Measurements from ENCODE around the gene HHATL.

Gene HHATL

DNA sequence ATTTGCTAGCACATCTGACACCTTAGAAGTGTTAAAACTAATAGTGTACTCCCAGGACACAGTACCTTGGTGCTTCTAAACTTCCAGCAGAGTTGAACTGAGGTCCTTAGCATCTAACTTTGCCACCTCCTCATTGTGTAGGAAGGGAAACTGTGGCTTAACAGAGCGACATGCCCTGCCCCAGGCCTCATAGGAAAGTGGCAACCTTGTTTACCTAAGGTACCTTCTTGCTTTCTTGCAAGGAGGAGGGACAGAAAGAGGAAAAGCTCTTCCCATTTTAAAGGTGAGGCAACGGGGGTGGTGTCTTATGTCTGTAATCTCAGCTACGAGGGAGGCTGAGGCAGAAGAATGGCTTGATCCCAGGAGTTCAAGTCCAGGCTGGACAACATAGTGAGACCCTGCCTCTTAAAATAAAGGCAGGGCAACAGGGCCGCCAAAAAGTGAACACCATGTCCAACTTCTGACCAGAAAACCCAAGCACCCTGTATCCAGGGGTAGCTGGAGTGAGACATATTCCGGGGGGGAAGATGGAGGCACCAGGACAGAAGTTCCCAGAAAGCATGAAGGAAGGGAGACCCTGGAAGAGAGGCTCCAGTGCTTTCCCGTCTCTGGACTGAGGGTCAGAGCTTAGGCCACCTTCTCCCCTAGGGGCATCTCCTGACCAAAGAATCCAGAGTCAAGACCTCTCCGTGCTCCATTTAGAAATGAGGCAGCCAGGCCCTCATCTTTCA lies 17.8 kb downstream of the HHATL start:
- DNase-seq (ENCODE audit: low read depth): no peak

DNA sequence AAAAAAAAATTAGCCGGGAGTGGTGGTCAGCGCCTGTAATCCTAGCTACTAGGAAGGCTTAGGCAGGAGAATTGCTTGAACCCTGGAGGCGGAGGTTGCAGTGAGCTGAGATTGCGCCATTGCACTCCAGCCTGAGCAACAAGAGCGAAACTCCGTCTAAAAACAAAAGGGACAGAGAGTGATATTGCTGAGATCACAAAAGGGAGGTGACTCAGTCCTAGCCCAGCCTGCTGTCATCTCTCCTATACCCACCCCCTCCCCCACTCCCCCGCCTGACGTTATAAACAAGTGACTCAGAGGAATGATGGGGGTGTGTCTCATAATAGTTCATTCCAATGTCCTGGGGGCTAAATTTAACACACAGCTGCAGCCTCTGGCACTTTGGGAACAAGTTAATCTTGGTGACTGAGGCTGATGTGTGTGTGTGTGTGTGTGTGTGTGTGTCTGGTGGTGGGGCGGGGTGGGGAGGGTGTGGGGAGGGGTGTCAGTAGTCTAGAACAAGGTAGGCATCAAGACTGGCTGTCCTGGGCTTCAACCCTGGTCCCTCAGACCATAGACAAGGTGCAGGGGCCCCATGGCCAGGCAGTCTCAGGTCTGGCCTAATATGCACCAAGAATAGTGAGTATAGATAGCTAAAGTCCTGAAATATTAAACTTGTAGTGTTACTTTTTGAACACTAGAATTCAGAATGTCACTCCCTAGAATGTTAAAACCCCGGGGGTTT lies 18.6 kb downstream of the HHATL start:
- peak; percentile 24 for DNase-seq (ENCODE audit: low read depth)

DNA sequence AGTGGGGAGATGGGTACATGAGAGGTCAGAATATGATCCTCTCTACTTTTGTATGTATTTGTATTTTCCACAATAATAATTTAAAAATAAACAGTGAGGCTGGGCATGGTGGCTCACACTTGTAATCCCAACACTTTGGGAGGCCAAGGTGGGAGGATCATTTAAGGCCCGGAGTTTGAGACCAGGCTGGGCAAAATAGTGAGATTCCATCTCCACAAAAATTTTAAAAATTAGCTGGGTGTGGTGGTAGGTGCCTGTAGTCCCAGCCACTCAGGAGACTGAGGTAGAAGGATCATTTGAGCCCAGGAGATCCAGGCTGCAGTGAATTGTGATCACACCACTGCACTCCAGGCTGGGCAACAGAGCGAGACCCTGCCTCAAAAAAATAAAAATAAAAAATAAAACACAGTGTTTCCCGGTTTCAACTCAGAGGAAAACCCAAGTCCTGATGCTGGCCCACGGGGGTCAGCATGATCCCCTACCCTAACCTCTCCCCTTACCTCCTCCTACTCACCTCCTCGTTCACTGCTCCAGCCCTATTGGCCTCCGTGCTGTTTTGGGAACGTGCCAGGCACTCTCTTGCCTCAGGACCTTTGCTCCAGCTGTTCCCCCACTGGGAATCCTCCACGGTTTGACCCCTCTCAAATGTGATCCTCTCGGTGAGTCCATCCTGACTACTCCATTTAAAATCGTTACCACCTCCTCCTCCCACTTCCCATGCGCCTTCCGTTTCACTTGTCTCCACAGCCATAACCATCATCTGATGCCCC lies 20.1 kb downstream of the HHATL start:
- DNase-seq (ENCODE audit: low read depth): no peak

DNA sequence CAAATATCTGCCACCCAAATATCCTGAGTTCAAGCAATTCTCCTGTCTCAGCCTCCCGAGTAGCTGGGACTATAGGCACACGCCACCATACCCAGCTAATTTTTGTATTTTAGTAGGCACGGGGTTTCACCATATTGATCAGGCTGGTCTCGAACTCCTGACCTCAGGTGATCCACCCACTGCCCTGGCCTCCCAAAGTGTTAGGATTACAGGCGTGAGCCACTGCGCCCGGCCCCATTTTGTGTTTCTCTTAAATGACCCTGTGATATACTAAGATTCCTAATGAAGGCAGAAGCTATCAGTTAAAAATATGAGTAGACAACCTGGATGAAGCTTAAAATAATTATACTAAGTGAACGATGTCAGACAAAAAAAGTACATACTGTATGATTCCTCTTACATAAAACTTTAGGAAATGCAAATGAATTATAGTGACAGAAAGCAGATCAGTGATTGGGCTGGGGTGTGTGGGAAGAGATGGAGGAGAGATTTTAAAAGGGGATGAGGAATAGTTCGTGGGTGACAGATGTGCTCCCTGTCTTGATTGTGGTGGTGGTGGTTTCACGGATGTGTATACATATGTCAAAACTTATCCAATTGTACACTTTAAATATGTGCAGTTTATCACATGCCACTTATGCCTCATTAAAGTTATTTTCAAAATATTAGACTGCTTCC lies 21.1 kb downstream of the HHATL start:
- no peak for DNase-seq (ENCODE audit: low read depth)

DNA sequence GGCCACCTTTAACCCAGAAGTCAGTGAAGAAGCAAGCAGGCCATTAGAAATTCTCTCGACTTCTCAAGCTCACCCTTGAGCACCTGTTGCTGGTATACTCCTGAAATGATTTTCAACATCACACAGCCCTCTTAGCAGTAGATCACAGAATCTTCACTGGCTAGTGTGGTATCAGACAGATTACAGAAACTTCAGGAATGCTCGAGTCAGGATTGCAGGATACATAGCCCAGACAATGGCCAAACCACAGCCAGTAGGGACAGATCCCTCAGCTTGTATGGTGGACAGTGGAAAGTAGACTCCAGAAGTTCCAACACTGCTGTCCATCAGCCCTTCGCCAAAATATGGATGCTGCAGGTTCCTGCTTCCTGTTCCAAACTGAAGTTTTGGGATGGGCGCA lies 21.8 kb downstream of the HHATL start:
- DNase-seq (ENCODE audit: low read depth): no peak

DNA sequence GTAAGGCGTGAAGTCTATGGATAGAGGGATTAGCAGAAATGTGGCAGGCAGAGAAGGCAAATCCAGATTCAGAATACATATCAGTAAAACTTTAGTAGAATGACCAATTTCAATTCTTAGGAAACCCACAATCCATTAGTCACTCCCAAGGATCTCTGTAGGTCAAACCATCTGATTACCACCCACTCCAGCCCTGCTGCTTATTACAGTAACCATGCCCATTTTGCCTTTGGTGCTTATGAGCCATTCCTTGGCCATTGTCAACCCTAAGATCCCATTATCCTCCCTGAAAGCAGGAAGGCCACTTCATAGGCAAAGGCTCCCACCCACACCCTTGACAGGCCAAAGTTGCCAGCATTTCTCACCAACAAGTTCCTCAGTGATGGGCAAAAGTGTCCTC lies 22.3 kb downstream of the HHATL start:
- no peak for DNase-seq (ENCODE audit: low read depth)

DNA sequence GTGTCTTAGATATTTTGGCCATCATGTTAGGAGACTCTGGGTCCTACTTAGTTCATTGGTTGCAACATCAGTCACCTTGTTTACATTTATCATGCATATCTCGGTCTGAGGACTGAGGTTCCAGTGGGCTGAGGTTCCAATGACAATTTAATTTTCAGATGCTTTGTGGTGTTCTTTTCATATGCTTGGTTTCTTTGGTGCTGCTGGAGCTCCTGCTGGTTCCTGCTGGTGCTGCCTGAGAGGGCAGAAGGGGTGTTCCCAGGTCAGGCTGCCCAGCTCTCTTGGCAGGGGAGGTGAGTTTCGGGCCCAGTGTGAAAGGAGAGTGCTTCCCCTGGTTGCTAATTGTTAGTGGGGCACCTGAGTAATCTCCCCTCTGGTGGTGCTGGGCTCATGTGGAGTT lies 24.2 kb downstream of the HHATL start:
- no peak for DNase-seq (ENCODE audit: low read depth)

DNA sequence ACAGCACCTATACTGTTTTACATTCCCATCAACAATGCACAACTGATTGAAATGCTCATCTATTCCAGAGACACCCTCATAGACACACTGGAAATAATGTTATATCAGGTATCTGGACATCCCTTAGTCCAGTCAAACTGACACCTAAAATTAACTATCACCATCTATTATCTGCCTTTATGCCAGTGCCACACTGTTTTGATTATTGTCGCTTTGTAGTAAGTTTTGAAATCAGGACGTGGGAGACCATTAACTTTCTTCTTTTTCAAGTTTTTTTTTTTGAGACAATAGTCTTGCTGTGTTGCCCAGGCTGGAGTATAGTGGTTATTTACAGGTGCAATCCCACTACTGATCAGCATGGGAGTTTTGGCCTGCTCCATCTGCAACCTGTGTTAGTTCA lies 26.7 kb downstream of the HHATL start:
- DNase-seq (ENCODE audit: low read depth): no peak

DNA sequence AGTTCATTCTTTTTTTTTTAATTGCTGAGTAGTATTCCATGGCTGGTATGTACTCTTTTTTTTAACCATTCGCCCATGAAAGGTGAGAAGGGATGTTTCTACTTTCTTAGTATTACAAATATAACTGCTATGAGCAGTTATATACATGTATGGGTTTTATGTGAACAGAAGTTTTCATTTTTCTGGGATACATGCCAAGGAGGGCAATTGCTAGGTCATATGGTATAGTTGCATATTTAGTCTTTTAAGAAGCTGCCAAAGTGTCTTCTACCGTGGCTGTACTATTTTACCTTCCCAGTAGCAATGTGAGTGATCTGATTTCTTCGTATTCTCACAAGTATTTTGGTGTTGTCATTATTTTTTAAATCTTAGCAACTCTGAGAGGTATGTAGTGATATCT lies 28.5 kb downstream of the HHATL start:
- DNase-seq (ENCODE audit: low read depth): no peak

DNA sequence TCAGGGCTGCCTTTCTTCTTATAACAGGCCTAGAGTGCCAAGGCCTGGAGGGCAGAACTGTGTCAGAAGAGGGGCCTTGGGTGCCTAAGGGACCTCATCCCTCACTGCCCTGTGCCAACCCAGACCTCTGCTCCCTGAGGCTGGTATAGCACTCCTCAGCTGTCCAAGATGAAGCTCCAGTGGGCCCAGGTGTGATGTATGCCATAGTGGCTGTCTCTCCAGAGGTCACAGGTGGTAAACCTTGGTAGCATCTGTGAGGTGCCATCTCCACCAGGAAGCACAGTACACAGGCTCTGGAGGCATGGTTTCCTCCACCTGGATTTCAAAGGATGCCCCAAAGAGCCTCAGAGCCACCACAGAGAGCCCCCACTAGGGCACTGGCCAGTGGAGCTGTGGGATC lies 29.5 kb downstream of the HHATL start:
- no peak for DNase-seq (ENCODE audit: low read depth)

DNA sequence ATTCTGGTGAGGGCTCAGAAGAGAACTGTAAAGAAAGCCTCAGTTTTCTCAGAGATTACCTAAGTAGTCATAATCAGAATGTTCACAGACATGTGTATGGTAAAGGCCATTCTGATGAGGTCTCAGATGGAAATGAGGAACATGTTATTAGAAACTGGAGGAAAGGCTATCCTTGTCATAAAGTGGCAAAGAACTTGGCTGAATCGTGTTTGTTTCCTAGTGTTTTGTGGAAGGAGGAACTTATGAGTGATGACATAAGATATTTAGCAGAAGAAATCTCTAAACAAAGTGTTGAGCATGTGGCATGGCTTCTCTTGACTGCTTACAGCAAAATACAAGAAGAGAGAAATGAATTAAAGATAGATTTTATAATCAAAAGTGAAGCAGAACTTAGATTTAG lies 30.1 kb downstream of the HHATL start:
- no peak for DNase-seq (ENCODE audit: low read depth)

DNA sequence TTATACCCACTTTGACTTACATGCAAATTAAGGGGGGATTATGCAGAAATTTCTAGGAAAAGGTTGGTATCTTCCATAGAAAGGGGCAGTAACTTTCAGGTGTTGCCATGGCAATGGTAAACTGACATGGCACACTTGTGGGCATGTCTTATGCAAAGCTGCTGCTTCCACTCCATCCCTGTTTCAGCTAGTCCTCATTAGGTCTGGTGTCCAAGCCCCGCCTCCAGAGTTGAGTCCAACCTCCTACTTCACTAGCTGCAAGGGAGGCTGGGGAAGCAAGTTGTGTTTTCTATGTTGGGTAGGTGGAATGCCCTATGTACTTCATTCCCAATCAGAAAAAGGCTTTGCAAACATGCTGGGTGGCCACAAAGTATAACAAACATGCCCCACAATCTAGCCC lies 31.9 kb downstream of the HHATL start:
- no peak for DNase-seq (ENCODE audit: low read depth)

DNA sequence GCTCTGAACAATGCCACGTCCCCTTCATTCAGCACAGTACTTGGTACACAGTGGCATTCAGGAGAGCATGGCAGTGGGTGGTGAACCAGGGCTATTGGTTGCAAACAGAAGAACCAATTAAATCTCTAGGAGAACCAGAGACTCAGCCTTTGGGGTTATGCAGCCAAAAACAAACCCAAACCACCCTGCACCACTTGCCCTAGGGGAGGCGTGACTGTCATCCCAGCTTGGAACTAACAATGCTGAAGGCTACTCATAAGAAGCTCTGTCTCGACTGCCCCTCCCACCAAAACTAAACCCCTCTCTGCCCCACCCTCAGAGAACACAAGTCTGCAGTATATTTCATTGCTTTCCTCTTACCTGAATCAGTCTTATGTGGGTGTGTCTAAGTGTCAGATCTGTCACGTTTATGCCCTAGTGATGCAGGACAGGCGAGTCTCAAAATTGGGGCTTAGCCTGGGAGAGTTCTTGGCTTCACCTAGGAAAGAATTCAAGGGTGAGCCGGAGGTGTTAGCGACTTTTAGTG lies 32.5 kb downstream of the HHATL start:
- no peak for DNase-seq (ENCODE audit: low read depth)

DNA sequence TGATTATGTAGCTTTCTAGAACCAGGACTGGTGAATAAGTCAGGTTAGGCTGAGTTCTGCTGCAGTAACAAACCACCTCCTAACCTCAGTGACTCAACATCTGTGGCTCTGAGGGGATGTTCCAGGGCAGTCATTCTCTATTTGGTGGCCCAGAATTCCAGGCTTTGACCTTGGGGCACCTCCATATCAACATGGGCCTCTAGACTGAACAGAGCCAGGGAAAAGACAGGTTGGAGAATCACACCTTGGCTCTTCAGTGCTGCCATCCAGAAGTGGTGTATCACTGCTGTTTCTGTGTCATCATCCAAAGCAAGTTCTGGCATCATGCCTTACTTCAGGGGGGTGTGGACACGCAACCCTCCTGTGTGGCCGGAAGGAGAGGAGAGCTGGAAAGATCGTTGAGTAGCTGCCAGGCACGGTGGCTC lies 33.8 kb downstream of the HHATL start:
- DNase-seq (ENCODE audit: low read depth): no peak

DNA sequence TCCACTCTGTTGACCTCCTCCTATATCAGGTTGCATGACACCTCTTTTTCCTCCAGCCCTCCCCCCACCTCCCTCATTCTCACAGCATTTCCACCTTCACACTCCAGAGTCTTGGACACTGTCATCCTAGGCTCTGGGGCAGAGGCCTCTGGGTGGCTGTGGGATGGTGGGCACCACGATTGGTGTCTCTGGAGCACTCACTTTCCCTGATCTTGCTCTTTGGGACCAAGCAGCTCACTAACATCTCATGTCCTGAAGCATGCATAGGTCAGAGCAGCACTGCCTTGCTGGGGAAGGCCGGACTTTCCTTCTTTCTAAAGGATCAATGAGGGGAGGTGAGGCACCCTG lies 34.2 kb downstream of the HHATL start:
- no peak for DNase-seq (ENCODE audit: low read depth)

DNA sequence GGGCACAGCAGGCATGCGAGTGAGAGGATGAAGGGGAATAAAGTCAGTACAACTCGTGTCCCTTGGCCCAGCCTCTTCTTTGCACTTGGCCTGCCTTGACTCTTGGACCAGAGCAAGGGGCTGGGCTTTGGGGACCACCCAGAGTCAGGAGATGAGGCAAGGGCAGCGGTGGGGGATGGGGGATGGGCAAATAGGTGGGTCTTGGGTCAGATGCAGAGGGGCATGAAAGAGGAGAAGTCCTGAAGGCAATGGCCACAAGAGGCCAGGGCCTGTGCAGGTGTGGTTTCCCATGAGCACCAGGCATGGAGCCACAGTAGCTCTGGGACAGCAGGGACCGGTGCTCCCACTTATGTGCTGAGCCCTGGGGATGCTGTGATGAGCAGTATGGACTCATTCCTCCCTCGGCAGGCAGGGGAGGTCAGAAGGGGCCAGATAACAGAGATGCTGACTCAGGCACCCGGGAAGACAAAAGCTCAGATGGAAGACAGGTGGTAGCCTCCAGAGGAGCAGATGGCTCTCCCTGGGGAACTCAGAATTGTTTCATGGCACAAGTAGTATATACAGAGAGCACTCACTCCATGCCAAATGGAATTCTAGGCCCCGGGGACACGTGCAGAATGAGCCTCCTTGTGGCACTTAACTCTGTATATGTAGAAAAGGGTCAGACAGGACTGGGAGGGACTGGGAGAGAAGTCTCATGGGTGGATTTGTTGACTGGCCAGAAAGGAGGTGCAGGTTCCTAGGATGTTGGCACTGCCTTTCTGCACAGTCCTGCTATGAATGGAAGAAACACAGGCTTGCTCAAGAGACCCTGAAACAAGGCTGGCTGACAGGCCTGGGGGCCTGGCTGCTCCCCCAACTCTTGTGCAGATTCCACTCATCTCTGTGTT lies 34.8 kb downstream of the HHATL start:
- DNase-seq (ENCODE audit: low read depth): no peak

DNA sequence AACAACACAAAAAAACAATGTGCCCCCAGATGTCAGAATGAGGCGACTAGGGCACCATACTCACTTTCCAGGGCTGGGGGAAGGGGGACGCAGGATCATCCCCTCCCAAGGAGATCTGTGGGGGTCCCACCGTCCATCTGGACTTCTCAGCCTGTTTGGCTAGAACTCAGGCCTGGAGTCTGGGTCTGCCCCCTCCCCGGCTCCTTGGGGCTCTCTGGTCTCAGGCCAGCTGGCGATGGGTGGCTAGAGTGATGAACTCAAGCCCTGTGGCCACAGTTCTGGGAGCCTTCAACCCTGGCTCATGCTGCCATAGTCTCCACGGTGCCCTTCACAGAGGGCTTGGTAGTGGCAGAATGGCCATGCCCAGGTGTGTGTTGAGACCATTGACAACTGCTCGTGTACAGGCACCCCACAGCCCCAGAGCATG lies 35.5 kb downstream of the HHATL start:
- no peak for DNase-seq (ENCODE audit: low read depth)

DNA sequence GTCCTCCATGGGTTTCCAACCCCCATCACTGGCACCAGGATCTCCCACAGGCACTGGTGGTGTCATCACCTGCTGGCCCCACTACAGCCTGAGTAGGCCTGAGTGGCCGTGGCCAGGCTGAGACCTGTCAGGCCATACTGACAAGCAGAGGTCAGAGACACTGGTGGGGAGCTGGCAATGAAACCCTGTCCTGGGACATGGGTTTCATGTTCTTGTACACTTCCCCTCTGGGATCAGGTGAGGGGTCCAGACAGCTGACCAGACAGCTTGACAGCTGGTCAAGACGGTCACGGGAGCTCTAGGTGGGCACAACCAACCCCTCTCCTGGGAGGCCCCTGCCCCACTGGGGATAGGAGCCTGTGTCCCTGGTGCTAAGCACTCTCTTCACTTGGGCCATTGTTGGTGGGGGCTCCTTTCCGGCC lies 36.0 kb downstream of the HHATL start:
- DNase-seq (ENCODE audit: low read depth): no peak

DNA sequence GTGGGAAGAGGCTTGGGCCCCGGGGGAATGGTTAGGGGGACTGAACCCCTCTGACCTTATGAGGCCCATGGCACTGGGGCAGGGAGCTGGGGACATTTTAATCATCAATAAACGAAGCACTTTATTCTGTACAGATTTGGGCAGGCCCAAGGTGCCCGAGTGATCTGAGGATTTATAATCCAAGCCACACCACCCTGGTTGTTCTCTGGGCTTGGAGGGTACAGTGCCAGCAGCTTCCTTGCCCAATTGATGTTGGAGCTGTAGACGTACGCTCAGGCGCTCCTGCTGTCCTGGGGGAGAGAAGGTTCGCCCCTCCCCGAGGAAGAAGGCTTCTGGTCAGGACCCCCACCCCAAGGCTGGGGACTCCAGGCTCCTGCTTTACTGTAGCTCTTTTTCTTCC lies 36.6 kb downstream of the HHATL start:
- DNase-seq (ENCODE audit: low read depth): no peak

DNA sequence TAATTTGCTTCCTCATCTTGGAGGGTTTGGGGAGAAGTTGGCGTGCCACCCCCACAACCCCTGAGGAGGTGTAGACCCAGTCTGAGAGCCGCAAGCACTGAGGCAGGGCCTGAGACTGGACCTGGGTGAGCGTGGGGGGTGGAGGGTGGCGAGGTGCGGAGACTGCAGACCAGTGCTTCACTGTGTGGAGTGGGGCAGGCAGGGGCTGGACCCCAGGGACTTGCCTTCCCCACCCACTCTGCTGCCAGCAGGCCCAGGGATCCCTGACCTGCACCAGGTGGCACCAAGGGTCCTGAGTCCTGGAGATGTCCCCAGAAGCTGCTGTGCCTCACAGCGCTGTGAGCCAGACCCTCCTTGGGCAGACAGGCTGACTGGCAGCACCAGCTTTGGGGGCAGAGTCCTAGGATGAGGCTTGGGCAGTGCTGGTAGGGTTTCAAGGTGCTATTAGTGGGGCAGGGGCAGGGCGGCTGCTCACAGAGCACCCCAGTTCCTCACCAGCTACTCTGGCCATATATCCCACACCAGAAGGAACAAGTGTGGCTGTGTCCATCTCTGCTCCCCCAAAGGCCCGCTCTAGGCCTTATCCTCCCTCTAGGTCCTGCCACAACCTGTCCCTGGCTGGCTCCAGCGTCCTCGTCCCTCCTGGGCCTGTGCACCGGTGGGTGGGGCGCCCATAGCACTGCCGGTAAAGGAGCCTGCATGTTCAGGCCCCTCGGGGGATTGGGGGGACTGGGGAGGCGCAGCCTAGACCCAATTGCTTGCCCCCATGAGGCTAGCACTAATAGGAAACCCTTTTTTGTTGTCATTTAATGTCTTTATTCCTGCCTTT lies 37.3 kb downstream of the HHATL start:
- DNase-seq (ENCODE audit: low read depth): no peak
